ENCODE measurements around the gene CEP55. TPM values are rescaled to one million over a fixed set of nuclear protein-coding genes. Genes with fewer than 3 reads are reported as not detected.
"Not testable (repeated sequence)": the region's sequence is repeated elsewhere in the genome, so short reads cannot be mapped to it uniquely, and the experiment has no call there.

CEP55 gene
- total RNA-seq, 2 donors from 2014 or later: 0.48 to 1.1 TPM

DNA sequence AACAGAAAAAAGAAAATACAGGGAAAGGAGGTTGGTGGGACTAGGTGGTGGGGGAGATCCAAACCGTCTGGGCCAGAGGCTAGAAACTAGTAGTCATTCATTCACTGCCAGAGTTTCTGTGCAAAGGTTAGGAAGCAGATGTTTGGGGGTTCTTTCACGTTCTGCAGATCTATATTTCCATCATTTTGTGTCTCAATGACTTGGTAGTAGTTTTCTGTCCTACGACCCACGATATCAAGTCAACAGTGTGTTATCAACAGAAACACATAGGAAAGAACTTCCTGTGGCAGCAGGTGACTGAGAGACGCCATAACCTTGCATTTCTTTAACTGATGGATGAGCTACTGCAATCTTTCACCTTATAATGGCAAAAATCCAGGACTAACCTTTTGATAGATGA, 1.8 kb downstream of the CEP55 start:
- intact Hi-C loops (cut with DNase I): no loop called here
- DNase-seq (ENCODE audit: low spot score): no peak

DNA sequence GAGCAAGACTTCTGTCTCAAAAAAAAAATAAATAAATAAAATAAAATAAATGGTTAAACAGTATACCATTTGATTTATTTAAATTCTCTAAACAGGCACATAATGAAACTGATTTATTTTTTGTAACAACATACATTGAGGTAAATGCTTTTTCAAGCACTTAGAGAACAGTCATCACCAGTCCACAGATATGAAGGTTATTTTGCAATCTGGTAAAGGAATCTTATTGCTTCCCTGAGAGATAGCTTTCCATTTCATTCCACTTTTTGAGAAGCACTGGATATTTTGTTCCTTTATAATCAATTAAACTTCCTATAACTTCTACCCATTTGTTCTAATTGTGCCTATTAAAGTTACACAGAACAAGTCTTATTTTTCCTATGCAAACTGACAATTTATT, 5.2 kb downstream of the CEP55 start:
- no peak for DNase-seq (ENCODE audit: low spot score)
- intact Hi-C loops (cut with DNase I): loop anchor here in 1 of 2 donors (5.0 kb wide), 1 partner anchor 954 kb away; no protein-coding TSS in a partner anchor

GRCh38 chr10:93503075-93503474, 6.7 kb downstream of the CEP55 start:
- intact Hi-C loops (cut with DNase I): loop anchor here in 1 of 2 donors (5.0 kb wide), 1 partner anchor 956 kb away; no protein-coding TSS in a partner anchor

DNA sequence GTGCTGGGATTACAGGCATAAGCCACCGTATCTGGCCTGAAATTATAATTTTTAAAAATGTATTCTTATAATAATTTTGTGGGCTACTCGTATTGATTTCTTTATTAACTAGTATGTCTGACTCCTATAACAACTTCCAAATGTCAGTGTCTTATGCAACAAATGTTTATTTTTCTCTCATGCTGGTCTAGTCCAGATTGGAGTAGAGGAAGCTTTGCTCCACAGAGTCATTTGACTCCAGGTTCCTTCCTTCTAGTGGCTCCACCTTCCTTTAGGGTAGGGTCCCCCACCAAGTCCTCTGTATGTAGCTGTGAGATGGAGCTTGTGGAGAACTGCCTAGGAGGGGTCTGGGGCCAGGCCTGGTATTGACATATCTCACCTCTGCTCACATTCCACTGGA, 8.7 kb downstream of the CEP55 start:
- DNase-seq (ENCODE audit: low spot score): no peak
- intact Hi-C loops (cut with DNase I): no loop called here

More at GRCh38 chr10:93503075-93503474, 6.7 kb downstream of the CEP55 start:
- no peak for DNase-seq (ENCODE audit: low spot score)

GRCh38 chr10:93509816-93510215, 13.4 kb downstream of the CEP55 start:
- intact Hi-C loops (cut with DNase I): no loop called here
- no peak for DNase-seq (ENCODE audit: low spot score)

GRCh38 chr10:93512565-93512964, 16.2 kb downstream of the CEP55 start:
- intact Hi-C loops (cut with DNase I): no loop called here

GRCh38 chr10:93513091-93513490, 16.7 kb downstream of the CEP55 start:
- intact Hi-C loops (cut with DNase I): no loop called here
- DNase-seq (ENCODE audit: low spot score): no peak

More at GRCh38 chr10:93512565-93512964, 16.2 kb downstream of the CEP55 start:
- no peak for DNase-seq (ENCODE audit: low spot score)

- intact Hi-C loops (cut with DNase I): no loop called here
- DNase-seq (ENCODE audit: low spot score): no peak
These were observed 18.1 kb downstream of the CEP55 start for GRCh38 chr10:93514521-93514920.

GRCh38 chr10:93515071-93516005, 18.9 kb downstream of the CEP55 start:
- intact Hi-C loops (cut with DNase I): no loop called here
- DNase-seq (ENCODE audit: low spot score): no peak

DNA sequence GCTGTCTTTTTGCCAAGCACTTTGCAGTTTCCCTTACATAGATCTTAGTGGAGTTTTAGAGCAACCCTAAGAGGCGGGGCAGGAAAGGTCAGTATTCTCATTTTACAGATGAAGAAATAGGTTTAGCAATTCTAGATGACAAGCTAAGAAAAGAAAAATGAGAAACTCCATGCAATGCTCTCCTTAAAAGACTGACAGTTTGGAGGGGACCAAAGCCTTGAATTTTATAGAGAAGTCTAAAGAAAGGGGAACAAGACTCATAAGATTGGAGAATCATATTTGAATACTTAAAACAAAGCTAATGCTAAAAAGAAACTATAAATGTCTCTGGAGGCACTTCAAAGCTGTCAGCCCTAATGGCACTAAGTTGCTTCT, 19.6 kb downstream of the CEP55 start:
- DNase-seq (ENCODE audit: low spot score): no peak
- intact Hi-C loops (cut with DNase I): no loop called here

DNA sequence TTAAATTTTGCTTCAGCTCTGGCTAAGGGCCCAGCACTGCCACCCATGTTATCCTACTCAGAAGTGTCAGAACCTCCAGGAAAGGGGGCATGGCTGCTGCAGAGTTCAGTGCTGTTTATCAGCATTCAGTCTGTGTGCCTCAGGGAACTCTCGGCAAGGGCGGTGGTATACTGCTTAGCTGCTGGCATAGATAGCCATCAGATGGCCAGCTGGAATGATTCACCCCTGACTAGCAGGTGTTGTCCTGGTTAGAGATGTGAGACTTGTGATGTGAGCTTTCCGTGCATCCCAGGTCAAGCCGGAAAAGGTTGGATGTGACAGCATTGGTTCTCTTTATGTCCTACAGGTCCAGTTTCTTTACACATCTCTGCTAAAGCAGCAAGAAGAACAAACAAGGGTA, 22.1 kb downstream of the CEP55 start:
- no peak for DNase-seq (ENCODE audit: low spot score)
- intact Hi-C loops (cut with DNase I): no loop called here

- no peak for DNase-seq (ENCODE audit: low spot score)
- intact Hi-C loops (cut with DNase I): no loop called here
These were observed 38.9 kb downstream of the CEP55 start for GRCh38 chr10:93535293-93535692.

GRCh38 chr10:93540871-93541270, 44.5 kb downstream of the CEP55 start:
- intact Hi-C loops (cut with DNase I); DNase-seq (ENCODE audit: low spot score): not testable (repeated sequence)

DNA sequence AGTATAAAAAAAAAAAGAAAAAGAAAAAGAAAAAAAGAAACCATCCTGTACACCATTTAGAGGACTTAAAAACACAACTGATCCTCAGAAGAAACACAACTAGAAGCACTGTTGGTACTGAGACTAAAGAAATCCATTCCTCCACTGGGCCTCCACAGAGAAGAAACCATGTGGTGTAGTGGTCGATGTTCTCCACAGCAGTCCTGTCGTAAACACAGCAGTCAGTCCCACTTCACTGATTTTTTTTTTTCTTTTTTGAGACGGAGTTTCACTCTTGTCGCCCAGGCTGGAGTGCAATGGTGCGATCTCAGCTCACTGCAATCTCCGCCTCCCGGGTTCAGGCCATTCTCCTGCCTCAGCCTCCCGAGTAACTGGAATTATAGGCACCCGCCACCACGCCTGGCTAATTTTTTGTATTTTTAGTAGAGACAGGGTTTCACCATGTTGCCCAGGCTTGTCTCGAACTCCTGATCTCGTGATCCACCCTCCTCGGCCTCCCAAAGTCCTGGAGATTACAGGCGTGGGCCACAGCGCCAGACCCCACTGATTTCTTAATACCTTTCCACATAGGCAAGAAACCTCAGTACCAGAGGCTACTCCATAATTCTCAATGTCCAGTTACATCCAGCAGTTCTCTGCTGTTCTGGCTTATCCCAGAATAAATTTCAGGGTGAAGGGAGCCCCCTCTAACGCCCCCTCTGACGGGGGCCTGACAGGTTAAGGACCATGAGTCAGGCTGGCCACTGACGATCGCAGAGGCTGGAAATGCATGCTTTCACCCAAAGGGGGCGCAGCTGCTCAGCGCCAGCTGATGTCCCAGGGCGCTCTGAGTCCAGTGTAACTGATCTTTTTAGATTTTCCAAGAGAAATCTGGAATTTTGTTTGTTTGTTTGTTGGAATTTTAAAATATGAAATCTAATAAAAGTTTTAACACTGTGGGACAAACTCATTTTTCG, 45.3 kb downstream of the CEP55 start:
- DNase-seq (ENCODE audit: low spot score): peak; percentile 86
- intact Hi-C loops (cut with DNase I): no loop called here

DNA sequence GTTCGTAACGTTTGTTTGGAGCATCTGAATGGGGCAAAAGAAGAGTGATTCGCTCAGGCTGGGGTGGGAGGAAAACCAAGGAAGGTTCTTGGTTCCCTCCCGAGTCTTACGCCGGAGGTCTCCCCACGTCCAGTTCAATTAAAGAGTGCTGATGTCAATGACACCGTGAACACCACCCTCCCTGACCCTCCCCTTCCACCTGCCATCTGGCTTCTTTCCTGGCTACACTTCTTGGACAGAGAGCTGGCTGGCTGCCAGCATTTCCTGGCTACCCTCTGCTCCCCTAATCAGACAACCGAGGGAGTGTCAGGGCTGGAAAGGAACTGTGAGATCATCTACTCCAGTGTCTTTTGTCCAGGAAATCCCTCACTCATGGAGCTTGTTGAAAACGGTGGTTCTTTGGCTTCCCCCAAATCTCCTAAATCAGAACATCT, 46.0 kb downstream of the CEP55 start:
- intact Hi-C loops (cut with DNase I): no loop called here
- DNase-seq (ENCODE audit: low spot score): peak; percentile 83

GRCh38 chr10:93546995-93547394, 50.6 kb downstream of the CEP55 start:
- DNase-seq (ENCODE audit: low spot score); intact Hi-C loops (cut with DNase I): not testable (repeated sequence)

DNA sequence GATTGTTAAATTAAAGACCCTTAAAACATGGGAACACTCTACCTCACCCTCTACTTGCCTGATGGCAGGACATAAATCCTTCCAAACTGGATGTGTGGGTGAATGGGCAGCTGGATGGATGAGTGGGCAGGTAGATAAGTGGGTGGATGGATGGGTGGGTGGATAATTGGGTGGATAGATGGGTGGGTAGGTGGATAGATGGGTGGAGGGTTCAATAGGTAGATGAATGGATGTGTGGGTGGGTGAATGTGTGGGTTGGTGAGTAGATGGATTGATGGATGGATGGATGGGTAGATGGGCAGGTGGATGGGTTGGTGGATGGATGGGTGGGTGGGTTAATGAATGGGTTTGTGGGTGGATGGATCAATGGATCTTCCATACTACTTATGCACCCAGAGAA, 51.1 kb downstream of the CEP55 start:
- DNase-seq (ENCODE audit: low spot score): no peak
- intact Hi-C loops (cut with DNase I): no loop called here

DNA sequence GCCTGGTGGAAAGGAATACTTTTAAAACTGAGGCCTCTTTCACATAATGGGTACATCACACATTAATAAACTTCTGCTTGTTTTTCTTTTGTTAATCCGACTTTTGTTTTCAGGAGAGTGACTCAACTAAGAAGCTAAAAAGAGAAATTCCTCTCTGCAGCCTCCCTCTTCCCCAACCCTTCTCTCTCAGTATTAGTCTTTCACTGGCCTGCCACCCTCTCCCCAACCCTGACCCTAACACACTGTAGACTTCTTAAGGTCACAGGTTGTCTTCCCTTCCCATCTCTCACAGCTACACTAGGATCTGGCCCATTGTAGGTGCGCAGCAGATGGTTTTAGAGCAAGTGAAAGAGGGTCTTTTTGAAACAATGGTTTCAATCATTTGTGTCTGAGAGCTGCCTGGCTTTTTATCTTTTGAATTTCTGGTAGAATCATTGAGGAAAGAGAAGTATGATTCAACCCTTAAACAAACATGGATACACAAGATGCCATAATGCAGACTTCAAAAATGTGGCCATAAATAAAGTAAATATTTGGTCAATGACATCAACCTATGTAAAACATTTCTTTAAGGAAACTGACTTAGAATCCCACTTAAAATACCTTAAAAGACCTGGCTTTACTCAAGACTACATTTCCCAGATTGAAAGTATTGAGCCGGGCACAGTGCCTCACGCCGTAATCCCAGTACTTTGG, 52.1 kb downstream of the CEP55 start:
- DNase-seq (ENCODE audit: low spot score): no peak
- intact Hi-C loops (cut with DNase I): no loop called here

- DNase-seq (ENCODE audit: low spot score): no peak
- intact Hi-C loops (cut with DNase I): no loop called here
These were observed 54.2 kb downstream of the CEP55 start for GRCh38 chr10:93550606-93551005.
